PC-9 (cell line): ENCODE measurements around the gene NSD2.

ENCODE experiments used
- EZH2 ChIP-seq: fragments of 200-600 bp; sonication (generic); IDR thresholded peaks from 2 replicates; pipeline ENCODE4 v1.8.0; 2017; ENCODE audit warnings: antibody characterized with exemption, low read depth
- TF ChIP-seq, protein P1 (sequence below): fragments of 200-600 bp; sonication (generic); conservative IDR thresholded peaks from 2 replicates; pipeline ENCODE4 v1.6.1; 2017; ENCODE audit warnings: mixed run types, antibody characterized with exemption, mild to moderate bottlenecking, moderate library complexity

DNA sequence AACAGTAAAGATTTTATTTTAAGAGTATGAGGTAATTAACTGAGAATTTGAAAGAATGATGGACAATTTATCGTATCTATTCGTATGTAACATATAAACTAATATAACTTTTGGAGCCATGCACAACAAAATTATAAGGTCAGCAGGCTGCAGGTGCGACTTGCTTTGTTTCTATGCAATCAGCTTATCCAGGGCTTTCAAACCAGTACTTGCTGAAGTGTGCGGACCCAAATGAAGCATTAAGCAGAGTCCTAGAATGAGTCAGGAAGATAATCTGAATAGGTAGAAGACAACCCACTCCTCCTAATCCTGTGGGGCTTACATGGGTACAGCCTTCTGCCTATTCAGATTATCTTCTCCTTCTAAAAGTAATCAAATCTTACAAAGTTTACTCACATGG lies 2.1 kb downstream of the NSD2 start:
- no peak for TF ChIP-seq EZH2
- TF ChIP-seq, protein P1, sequence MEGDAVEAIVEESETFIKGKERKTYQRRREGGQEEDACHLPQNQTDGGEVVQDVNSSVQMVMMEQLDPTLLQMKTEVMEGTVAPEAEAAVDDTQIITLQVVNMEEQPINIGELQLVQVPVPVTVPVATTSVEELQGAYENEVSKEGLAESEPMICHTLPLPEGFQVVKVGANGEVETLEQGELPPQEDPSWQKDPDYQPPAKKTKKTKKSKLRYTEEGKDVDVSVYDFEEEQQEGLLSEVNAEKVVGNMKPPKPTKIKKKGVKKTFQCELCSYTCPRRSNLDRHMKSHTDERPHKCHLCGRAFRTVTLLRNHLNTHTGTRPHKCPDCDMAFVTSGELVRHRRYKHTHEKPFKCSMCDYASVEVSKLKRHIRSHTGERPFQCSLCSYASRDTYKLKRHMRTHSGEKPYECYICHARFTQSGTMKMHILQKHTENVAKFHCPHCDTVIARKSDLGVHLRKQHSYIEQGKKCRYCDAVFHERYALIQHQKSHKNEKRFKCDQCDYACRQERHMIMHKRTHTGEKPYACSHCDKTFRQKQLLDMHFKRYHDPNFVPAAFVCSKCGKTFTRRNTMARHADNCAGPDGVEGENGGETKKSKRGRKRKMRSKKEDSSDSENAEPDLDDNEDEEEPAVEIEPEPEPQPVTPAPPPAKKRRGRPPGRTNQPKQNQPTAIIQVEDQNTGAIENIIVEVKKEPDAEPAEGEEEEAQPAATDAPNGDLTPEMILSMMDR = no peak
